Thyroid gland (tissue), 4 donors: ENCODE data around the gene MMP13.
"Not testable (repeated sequence)": the region's sequence is repeated elsewhere in the genome, so short reads cannot be mapped to it uniquely, and the experiment has no call there.

Experiments used
- POLR2A ChIP-seq, 2 donors: fragments of 450-650 bp; IDR thresholded peaks; one replicate each; pipeline ENCODE4 v1.6.1; 2017; ENCODE audit warnings: antibody characterized with exemption in 2 of 2, mild to moderate bottlenecking in 2 of 2, moderate library complexity in 1 of 2
- TF ChIP-seq, protein P1 (sequence below), 6 experiments: fragments of 200-600 bp in 3 of 6; fragments of 450-650 bp in 3 of 6; sonication (generic) in 3 of 6; IDR thresholded peaks; one replicate each; pipeline ENCODE4 v1.5.1; 2016 to 2019; ENCODE audit warnings: antibody characterized with exemption in 6 of 6, mild to moderate bottlenecking in 2 of 6, inconsistent platforms in 1 of 6, moderate library complexity in 1 of 6

DNA sequence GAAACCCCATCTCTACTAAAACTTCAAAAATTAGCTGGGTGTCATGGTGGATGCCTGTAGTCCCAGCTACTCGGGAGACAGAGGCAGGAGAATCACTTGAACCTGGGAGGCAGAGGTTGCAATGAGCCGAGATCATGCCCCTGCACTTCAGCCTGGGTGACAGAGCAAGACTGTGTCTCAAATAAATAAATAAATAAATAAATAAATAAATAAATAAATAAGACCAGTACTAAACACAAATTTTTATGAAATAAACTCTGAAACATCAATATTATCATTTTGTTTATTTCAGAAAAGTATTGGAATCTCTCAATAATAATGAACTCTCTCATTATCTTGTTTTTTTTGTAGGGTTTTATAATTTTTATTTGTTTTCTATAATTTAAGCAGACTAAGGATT is 18.2 kb upstream of the MMP13 start:
- TF ChIP-seq POLR2A (IDR thresholded peaks at IDR 0.05): not testable (repeated sequence)
- TF ChIP-seq, protein P1, sequence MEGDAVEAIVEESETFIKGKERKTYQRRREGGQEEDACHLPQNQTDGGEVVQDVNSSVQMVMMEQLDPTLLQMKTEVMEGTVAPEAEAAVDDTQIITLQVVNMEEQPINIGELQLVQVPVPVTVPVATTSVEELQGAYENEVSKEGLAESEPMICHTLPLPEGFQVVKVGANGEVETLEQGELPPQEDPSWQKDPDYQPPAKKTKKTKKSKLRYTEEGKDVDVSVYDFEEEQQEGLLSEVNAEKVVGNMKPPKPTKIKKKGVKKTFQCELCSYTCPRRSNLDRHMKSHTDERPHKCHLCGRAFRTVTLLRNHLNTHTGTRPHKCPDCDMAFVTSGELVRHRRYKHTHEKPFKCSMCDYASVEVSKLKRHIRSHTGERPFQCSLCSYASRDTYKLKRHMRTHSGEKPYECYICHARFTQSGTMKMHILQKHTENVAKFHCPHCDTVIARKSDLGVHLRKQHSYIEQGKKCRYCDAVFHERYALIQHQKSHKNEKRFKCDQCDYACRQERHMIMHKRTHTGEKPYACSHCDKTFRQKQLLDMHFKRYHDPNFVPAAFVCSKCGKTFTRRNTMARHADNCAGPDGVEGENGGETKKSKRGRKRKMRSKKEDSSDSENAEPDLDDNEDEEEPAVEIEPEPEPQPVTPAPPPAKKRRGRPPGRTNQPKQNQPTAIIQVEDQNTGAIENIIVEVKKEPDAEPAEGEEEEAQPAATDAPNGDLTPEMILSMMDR (IDR thresholded peaks at IDR 0.05): not testable (repeated sequence)
